NCI-H2081 treated with DMSO at 0.1 percent for 48 hours (cell line): ENCODE data around the gene POU3F2.

Experiments
- DNase-seq: peaks from one replicate; lab custom pipeline; 2025; lab: John Stamatoyannopoulos, UW

POU3F2 gene

DNA sequence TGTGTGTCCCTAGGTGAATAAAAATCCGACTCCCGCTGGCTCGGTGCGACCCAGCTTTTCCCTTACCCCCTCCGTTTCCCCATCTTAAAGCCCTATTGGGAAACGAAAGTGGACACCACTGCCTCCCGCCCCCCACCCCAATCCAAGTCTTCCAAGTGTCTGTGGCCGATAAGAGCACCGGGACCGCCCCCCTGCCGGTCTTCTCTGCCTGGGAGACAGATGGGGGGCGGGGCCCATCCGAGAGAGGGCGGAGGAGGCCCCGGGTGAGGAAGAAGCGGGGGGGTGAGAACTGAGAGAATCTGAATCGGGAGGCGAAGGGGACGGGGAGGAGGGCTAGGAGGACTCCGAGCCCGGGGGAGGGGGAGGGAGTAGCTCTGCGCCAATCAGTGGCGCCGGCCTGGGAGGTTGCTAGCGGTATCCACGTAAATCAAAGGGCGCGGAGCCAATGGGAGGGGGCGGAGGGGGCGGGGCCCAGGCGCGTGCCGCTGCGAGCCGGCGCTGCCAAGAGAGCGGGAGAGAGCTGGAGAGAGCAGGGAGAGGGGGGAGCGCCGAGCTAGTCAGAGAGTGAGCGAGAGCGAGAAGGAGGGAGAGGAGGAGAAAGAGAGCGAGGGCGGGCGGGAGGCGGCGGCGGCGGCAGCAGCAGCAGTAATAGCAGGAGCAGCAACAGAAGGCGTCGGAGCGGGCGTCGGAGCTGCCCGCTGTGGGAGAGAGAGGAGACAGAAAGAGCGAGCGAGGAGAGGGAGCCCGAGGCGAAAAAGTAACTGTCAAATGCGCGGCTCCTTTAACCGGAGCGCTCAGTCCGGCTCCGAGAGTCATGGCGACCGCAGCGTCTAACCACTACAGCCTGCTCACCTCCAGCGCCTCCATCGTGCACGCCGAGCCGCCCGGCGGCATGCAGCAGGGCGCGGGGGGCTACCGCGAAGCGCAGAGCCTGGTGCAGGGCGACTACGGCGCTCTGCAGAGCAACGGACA, at the start of gene POU3F2:
POU3F2 (plus strand) TSS at position 515 of the 972 bp plus-strand sequence; CDS start at position 815, 300 bp downstream.
- DNase-seq: peak; percentile 60

DNA sequence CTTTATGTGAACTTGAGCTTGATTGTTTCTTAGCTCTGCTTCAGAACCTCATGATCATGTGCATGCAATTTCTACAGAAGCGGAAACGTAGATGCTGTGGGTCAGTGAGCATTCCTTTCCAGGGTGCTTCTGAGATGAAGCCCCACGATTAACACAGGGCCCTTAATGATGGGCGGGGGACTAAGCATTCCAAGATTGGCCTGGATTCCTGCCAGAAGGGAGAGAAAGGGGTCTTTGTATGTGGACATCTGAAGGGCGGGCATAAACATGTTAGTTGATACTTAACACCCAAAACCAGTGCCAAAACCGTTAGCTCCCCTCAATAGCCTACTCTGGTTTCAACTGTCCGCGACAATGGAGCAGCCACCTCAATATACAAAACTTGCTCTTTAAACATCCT, 46.9 kb upstream of the POU3F2 start:
- no peak for DNase-seq

DNA sequence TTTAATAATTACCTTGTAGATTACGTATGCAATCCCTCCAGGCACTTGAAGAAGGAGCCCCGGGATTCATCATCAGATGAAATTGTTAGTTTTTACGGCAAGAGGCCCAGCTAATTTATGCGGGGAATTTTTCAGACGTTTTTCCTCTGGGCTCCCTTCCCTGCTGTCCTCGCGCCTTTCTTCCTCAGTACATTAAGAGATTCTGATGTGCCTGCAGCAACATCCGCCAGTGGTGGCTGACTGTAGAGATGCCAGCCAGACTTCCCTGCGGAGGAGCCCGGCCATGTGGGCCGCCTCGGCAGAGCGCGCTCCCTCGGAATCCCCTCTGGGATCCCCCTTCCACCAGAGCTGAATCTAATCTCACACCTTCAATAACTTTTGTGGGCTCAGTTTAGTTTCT, 46.4 kb upstream of the POU3F2 start:
- no peak for DNase-seq

DNA sequence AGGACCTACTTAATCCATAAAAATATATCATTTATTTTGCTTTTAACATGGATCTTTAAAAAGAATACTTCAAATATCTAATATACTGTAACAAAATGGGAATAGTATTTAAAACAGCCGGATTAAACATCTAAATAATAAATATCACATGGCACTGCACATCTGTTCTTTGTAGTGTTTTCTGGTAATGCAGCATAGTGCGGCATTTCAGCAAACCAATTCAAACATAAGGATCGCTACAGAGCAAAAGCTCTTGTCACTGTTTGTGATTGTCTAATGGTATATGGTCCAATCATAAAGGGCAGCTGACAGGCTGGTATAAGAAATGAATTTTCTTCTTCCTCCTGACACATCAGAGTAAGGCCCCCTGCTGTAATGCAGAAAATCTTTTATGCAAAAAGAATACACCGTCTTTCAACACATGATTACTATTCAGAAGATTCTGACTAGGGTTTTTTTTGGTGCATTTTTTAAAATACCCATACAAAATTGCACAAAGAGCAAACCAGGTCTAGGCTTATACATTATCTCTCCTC, 40.0 kb upstream of the POU3F2 start:
- DNase-seq: no peak

DNA sequence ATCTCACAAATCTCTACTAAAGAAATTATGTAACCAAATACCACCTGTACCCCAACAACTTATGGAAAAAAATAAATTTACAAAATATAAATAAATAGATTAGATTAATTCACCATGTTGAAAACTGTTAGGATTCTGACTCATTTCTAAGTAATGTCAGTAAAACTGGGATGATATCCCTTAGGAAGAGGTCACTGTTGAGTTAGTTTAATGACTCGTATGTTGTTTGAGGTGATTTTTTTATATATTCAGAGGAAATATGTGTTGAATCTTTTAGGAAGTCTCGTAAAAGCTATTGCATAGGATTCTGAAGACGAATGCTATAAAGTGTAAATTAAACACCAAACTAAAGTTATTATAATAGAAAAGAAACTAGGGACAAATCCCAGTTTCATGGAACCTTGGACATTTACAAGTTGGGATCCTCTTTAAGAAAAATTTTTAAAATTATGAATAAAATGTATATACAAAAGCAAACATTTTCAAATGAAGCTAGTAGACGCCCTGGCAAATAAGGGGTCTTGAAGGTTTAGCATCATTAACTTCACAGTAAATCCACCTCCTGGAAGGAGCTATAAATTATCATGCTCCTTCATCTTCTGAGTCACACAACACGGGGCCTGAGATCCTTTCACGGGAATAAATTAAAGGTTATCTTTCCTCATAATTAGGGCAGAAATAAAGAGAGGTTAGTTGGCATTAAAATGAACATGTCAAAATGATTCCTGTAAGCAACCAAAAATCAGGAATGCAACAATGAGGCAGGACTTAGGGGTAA, 37.0 kb upstream of the POU3F2 start:
- no peak for DNase-seq

DNA sequence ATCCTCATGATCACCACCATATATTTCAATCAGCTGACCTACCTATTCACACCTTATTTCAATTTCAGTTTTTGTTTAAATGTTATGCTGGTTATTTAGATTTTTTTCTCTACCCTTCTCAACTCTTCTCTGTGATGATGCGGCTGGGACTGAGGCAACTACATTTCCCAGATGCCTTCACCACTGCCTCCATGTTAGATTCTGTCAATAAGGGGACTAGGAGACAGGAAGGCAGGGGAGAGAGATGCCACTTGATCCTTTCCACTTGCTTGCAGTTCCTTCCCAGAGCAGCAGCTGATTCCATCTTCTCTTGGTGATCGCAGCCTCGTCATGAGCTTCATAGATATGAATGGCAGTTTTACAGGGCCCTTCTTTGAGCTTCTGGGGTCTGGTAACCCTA, 33.5 kb upstream of the POU3F2 start:
- no peak for DNase-seq

DNA sequence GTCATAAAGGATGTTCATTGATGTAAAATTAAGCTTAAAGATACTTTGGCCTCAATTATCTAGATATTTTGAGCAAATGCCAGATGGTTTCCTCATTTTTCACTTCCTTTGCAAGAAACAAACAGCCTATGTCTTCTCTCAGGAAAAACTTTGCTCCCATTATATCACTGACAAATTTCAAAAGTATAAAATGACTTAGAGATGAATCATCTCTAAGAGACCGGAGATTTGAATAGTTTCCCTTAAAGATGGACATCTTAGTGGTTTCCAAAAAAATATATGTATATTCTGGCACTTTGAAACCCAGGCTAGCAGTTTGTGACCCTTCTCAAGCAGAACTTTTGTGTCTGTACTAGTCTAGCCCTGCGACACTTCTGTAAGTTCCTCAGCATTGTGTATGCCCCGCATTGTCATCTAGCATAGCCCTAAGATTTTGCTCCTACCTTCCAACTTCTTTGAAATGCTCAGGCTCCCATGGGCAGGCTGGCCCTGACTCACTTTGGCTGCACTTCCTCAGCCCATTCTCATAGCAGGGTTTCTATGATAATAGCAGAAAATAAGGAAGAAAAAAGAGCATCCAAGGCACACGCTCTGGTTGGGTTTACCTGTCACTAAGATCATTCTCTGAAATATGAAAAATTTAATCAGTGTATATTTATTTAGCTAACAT, 25.7 kb upstream of the POU3F2 start:
- DNase-seq: no peak

DNA sequence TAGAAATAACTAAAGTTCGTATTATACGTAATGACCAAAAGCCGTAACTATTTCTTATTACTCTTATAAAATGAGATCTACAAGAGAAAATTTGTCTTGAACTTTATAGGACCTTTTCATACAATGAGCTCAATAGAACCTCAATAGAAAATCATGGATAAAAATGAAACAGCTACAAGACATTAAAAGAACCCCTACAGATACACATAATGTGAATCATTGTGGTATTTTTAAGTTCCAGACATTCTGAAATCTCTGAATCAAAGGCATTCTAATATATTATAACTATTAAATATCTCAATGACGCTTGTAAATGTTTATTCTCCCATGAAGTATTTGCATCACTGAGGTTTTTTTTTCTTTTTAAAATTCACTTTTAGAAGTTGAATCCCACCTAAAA, 22.2 kb upstream of the POU3F2 start:
- DNase-seq: no peak

DNA sequence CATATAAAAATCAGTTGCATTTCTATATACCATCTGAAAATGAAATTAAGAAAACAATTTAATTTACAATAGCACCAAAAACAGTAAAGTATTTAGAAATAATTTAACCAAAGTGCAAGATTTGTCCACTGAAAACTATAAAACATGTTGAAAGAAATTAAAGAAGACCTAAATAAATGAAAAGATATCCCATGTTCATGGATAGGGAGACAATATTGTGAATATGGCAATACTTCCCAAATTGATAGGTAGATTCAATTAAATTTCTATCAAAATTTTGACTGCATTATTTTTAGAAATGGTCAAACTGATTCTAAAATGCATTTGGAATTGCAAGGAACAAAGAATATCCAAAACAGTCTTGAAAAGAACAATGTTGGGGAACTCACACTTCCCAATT, 17.6 kb upstream of the POU3F2 start:
- no peak for DNase-seq

DNA sequence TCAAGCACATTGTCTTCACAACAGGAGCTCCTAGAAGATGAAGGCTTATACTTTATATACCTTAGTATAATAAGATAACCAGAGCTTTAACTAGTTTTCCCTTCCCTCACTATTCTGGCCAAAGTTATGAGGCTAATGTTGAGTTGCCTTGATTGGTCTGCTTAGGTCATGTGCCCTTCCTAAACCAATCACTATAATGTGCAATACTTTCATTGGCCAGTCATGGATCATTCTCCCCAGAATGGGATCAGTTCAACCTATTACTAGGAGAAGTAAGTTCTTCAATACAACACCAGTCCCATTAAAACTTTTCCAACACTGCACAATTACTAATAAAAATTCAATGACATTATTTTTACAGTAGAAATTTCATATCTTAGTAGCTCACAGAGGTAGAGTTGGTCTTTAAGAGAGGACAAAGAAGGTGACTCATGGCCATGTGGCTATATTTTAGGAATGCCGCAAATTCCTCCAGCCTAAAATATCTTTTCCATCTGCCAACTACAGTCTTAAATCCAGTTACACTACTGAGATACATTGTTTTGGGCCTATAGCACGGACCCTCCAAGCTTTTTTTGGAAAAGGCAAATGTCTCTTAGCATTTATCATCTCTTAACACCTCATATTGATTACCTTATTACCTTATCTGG, 12.5 kb upstream of the POU3F2 start:
- no peak for DNase-seq

DNA sequence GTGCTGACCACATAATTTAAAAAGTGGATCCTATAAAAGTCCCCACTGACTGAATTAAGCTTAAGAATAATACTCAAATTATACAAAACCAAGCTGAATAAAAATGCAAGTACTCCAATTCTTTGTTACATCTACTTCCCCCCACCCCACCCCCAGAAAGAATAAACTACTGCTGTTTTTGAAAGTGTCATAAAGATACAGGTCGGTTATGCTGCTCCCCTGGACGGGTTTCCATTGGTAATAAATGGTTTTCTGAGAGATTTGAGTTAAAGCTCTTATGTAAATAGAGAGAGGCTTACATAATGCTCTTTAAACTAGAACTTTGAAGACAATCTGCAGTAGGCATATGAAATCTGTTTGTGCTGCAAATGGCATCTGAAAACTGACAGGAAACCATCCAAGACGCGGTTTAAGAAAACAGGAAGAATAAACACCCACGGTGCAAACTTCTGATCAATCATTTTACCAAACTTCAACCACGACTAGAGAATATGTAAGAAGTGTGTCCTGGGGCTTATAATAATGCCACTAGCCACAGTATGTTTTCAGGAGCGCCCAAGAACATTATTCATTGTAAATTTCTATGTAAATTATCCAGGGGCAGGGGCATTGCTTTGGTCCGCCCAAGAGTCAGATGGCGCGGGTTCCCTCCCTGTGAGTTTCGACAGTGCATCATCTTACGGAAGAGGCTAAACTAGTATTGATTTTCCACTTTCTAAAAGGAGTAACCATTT, 10.8 kb upstream of the POU3F2 start:
- no peak for DNase-seq

DNA sequence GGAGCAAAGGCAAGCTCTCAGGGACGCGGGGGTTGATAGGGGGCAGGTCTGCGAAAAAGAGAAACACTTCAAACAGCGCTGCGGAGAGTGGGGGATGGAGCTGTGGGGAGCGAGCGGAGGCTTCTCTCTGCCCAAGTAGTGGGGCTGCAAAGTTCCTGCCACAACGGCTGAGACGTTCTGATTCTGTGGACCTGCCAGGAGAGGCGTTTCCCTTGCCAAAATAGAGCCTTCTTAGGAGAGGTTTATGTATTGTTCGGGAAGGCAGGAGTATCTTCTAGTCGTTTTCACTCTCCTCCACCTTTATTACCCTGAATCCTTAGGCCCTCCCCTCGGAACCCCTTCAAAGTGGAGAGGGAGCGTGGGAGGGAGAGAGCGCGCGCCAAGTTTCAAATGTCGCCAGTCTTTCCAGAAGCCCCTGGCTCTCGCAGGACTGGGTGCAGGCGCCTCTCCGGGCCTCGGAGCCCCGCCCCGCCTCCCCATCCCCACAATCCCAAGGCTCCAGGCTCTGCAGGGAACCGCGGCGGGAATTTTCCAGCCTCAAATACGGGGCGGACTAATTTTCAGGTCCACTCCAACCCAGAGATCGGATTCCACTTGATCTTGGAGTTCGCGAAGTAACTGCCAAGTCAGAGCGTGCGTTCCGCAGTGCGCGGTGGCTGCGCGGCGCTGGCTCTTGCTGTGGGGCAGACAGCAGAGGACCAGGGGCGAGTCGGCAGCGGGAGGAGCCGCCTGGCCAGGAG, 10.0 kb upstream of the POU3F2 start:
- no peak for DNase-seq

DNA sequence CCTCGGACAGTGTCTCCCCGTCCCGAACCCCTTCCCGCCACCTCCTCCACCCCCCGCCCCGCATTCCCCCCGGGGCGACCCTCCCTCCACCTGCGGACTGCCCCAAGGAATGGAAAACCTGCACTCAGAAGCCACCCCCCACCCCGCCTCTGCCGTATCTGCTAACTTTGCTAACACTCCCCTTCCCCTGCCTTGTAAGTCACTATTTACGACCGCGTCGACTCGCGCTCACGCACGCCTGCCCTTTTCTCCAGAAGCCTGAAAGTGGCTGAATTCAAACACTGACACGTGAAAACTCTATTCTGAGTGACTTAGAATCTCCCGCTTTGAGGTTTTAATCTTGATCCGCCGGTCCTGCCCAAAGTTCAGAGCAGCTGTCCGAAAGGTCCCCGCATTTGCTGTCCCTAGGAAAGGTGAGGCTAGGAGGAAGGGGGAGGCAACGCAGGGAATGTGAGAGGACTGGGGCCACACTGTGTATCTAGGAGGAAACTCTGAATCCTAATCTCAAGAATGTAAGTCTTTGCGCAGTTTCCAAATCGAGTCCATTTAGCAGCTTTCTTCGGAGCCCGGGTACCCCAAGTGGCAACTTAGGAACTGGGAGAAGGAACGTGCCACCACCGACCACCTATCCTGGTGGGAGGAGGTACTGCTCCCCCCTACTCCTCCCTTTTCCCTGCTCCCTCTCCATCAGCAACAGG, 9.3 kb upstream of the POU3F2 start:
- DNase-seq: no peak

DNA sequence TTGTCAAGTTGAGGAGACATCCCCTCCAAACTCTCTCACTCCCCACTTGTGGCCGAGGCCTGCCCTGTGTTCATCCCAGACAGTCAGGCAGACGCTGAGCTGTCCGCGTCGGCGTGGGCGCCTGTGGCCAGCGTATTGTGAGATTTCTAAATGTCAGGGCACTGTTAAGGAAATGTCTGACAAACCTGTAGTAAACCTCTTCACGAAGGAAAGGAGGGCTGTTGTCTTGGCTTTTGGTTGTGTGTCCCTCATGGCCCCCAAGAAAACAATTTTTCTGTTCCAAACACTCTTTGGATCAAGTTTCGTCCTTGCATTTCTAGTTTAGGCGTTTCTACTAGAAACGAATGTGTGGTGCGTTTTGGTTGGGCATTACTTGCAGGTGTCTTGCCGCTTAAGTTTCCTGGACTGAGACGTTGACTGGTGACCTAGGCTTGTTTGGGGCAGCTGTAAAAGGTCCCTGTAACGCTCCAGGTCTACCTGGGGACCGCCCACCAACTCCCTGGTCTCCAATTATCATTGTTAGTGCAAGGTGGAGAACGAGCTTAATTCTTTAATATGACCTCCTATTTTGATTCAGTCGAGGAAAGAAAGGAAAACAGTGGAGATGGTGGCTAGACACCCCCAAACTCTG, 8.7 kb upstream of the POU3F2 start:
- DNase-seq: no peak

DNA sequence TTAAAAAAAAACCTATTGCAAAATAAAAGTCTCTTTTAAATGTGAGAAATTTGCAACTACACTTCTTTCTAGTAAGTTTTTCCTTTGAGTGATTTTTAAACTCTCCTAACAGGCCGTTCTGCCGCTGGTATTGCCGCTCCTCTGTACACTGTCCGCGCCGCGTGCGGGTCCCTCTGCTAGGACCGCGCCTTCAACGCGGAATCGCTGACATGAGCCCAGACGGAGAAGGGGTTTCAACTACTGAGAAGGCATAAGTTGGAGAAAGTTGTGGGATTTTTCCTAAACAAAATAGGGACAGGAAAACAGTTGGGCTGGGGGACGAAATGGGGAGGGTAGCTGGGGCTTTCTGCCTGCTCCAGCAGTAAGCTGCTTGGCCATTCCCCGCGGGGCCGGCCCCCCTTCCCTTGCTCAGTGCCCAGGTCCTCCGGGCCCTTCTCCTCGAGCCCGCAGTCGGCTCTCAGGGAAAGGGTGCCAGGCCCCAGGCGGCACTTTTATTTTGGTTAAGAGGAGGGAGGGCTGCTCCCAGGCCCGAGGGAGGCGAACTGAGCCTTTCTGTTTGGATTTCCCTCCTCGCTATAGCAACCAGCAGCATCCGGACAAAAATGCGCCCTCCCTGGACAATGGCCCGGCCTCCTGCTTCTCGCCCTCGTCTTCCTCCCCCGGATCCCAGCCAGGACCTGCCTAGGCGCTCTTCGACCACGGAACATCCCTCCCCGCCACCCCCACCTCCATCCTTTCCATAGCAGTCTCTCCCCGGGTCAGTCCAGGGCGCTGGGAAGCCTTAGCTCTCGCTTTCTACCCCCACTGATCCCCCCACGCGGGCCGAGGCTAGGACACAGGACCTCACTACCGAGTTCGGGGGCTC, 6.8 kb upstream of the POU3F2 start:
- no peak for DNase-seq

DNA sequence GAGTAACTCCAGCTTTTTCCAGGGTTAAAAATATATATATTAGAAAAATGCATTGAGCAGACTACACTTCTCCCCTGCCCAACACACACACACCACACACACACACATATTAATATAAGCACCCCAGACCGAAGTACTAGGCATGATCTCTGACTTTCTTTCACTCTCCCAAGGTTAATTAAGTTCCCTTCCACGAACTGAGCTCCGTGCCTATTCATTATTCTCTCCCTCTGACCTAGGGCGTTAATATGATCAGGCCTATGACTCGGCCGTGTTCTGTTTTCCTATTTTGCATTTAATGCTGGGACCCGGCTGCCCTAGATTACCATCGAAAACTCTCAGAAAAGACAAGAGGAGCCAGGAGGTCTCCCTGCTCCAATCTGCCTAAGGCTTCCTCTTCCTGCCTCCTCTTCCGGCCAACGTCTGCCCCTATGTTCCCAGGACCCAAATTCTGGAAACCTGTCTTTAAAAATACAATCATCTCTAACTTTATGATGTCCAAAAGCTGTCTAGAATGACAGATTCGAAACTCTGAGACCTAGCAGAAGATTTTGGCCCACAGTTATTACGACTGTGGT, 6.1 kb upstream of the POU3F2 start:
- DNase-seq: no peak

DNA sequence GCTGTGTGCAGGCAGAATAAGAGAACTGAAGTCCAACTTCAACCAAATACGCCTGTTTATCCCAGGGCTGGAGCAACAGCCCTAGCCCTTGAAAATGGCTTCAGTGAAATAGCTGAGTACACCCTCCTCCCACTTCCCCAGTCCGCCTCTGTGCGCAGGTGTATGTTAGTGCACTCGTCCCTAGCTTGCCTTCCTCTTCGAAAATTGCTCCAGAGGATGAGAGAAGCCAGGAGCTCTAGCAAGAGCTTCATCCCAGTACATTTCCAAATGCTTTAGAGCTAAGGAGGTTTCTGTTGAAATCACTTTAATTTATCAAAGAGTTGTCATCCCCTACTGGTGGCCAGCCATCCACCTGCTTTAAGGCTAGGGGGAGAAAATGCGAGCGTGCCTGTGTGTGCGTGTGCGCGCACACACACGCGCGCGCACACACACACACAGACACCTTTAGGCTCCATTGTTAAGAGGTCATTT, 5.4 kb upstream of the POU3F2 start:
- no peak for DNase-seq

DNA sequence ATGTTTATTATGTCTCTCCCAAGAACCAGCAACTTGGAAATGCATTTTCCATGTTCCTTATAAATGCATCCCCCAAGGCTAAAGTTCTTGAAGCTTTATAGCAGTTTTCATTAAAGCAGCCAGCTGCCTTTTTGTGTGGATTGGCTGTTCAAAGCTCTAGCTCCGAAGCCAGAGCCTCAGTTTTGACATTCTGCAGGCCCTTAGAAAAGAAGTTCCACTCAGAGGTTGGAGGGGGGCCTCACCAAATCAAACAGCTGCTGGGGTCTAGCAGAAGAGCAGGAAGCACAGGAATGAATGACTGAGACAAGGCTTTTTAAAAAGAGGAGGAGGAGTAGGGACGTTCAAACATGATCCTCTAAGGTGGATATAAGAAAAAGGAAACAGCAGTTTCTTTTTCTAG, 4.2 kb upstream of the POU3F2 start:
- no peak for DNase-seq
